NCI-H345 (cell line): ENCODE measurements around the gene AFDN.
"Not testable (repeated sequence)": the region's sequence is repeated elsewhere in the genome, so short reads cannot be mapped to it uniquely, and the experiment has no call there.

ENCODE experiments used
- DNase-seq: peaks from one replicate; lab custom pipeline; 2025; lab: John Stamatoyannopoulos, UW

AFDN gene

DNA sequence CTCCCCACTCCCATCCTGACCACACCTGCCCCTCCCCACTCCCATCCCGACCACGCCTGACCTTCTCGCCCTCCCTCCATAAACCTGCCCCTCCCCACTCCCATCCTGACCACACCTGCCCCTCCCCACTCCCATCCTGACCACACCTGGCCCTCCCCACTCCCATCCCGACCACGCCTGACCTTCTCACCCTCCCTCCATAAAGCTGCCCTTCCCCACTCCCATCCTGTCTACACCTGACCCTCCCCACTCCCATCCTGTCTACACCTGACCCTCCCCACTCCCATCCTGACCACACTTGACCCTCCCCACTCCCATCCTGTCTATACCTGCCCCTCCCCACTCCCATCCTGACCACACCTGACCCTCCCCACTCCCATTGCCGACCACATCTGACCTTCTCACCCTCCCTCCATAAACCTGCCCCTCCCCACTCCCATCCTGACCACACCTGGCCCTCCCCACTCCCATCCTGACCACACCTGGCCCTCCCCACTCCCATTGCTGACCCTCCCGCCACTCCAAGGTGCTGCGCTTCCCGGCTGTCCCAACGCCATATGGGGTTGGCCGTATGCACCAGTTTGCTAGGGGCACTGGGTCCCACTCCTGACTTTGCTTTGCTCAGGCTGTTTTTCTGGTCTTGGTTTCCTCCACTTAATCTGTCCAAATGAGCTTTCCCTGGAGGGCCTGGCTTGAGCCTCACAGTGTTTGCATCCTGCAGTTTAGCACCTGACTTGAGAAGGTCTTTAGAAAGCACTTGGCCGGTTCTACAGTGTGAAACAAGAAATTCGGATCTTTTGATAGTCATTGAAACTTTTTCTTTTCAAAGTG is 173.7 kb downstream of the AFDN start:
- DNase-seq = no peak

DNA sequence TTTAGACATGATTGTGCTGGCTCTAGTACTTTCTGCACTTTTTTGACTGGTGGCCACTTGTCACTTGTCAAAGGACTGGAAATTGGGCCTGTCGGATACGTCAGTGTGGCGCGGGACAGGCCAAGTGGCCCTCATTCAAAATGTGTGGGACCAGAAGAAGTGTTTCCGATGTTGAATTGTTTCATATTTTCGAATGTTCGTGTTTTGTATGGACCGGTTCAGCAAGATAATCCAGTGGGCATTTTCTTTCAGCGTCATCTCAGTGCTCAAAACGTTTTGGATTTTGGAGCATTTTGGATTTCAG is 174.3 kb downstream of the AFDN start:
- no peak for DNase-seq

DNA sequence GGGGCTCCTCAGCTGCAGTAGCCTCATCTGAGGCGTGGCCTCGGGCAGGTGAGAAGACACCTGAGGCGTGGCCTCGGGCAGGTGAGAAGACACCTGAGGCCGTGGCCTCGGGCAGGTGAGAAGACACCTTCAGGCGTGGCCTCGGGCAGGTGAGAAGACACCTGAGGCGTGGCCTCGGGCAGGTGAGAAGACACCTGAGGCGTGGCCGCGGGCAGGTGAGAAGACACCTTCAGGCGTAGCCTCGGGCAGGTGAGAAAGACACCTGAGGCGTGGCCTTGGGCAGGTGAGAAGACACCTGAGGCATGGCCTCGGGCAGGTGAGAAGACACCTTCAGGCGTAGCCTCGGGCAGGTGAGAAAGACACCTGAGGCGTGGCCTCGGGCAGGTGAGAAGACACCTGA is 174.8 kb downstream of the AFDN start:
- not testable (repeated sequence) for DNase-seq

DNA sequence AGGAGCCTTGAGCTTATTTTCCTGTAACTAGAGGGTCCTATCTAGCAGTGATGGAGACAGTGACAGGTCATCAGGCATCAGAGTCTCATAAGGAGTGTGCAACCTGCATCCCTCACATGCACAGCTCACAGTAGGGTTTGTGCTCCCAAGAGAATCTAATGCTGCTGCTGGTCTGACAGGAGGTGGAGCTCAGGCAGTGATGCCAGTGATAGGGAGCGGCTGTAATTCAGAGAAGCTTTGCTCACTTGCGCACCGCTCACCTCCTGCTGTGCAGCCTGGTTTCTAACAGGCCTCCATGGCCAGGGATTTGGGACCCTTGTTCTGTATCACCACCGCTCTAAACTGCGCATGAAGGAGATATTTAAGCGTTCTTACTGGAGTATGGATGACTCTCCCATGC is 176.1 kb downstream of the AFDN start:
- no peak for DNase-seq

DNA sequence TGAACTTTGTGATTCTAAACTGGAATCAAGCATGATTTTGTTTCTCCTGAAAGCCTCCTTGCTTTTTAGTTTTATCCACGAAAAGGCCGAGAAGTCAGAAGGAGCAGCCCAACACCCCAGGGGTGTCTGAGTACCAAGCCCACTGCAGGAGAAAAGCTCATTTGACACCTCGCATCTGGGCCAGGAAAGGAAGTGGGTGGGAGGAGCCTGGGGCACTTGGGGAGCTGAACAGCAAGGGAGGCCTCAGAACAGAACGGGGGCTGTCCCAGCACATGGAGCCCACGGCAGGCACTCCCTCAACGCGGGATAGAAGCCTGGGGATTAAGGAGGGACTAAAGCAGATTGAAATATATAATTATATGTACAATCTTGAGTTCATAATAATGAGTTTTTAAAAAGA is 177.3 kb downstream of the AFDN start:
- DNase-seq = no peak

DNA sequence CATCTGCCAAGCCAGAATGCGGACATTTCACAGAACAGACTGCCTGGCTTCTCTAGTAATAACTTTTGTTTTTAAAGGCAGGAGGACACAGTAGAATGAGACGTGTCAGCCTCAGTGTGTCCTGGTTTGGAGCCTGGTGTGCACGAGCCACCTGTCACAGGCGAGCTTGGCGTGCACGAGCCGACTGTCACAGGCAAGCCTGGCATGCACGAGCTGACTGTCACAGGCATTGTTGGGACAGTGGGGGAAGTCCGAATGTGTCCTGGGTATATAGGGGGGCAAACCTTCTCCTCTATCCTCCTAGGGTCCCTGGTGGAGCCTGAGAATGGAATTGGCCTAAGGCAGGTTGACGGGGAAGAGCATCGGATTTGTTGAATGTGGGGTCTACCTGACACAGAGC is 178.2 kb downstream of the AFDN start:
- DNase-seq = no peak

DNA sequence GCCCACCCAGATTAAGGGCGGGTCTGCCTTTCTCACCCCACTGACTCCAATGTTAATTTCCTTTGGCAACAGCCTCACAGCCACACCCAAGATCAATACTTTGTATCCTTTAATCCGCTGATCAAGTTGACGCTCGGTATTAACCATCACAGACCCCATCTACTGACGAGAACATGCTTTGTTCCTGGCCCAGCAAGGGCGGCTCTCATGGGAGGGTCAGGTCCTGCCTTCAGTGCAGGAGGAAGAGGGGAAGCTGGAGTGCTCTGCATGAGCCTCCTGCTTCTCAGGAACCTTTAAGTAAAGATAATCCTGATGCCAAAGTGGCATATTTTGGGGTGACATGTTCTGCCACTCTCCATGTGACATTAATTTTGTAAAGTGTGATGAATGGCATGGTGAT is 179.1 kb downstream of the AFDN start:
- no peak for DNase-seq

DNA sequence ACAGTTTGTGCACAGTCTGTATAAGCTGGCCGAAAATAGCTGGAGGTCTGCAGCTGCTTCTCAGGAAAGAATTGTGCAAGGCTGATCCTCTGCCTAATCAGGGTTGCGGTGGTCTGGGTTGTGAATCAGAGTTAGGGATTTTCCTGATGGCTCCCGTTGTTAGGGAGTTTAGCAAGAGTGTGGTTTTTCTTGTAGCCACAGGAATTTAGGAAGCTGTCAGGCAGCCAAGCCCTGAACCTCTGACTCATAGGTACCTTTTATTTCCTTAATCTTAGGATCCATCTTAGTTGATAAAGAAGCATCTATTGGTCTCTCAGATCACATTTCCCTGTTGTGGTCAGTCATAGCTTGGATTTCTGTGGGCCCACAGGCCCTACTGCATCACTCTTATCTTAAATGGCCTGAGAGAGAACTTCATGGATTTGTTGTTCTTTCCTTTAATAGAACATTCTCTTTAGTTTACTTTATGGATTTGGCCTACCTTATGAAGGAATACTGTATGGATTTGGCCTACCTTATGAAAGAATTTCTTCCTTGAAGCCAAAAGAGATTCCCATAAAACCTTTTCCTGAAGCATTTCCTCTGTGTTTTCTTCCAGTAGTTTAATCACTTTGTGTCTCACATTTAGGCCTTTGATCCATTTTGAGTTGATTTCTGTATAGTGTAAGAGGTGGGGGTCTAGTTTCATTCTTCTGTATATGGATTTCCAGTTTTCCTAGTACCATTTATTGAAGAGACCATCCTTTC is 181.1 kb downstream of the AFDN start:
- DNase-seq = no peak

DNA sequence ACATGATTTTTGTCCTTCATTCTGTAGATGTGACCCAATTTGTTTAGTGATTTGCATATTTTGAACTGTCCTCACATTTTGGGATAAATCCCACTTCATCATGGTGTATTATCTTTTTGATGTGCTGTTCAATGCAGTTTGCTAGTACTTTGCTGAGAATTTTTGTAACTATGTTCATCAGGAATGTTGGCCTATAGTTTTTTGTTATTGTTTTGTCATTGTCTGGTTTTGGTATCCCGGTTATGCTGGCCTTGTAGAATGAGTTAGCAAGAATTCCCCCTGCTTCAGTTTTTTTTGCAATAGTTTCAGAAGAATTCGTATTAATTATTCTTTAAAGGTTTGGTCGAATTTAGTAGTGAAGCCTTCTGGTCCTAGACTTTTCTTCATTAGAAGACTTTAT is 182.6 kb downstream of the AFDN start:
- no peak for DNase-seq

DNA sequence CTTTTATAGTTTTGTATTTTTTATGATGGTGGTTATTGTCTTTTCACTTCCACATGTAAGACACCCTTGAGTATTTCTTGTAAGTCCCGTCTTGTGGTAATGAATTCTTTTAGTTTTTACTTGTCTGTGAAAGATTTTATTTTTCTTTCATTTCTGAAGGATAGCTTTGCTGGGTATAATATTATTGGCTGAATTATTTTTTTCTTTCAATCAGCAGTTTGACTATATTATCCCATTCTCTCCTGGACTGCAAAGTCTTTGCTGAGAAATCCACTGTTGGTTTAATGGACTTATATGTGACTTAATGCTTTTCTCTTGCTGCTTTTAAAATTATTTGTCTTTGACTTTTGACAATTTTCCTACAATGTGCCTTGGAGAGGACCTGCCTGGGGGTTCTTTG is 184.6 kb downstream of the AFDN start:
- DNase-seq = no peak

DNA sequence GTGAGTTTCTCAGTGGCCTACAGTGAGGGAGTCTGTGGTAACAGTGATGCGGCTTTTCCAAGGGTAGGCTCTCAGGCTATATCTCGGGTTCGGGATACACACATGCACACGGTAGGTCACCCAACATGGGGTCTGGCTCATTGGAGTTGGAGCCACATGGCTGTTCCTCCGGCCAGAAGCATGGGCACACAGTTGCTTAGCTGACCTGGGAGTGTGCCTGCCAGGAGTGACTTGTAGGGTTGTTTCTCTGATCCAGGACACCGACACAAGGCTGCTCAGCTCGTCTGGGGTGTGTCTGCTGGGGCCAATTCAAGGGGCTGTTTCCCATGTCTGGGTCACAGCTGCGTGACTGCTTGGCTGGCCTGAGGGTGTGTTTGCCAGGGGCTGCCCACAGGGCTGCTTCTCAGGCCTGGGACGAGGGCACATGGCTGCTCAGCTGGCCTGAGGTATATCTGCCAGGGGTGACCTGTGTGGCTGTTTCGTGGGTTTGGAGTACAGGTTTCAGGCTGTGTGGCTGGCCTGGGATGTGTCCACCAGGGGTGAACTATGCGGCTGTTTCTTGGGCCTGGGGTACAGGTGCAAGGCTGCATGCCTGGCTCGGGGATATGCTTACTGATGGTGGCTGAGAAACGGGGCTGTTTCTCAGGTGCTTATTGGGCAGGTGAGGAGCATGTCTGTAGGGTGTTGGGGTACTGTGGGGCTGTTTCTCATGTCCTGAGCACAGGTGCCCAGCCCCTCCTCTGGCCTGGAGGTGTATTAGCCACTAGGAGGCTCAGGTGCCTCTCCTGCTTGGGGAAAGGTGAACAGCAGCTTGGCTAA is 185.9 kb downstream of the AFDN start:
- no peak for DNase-seq

DNA sequence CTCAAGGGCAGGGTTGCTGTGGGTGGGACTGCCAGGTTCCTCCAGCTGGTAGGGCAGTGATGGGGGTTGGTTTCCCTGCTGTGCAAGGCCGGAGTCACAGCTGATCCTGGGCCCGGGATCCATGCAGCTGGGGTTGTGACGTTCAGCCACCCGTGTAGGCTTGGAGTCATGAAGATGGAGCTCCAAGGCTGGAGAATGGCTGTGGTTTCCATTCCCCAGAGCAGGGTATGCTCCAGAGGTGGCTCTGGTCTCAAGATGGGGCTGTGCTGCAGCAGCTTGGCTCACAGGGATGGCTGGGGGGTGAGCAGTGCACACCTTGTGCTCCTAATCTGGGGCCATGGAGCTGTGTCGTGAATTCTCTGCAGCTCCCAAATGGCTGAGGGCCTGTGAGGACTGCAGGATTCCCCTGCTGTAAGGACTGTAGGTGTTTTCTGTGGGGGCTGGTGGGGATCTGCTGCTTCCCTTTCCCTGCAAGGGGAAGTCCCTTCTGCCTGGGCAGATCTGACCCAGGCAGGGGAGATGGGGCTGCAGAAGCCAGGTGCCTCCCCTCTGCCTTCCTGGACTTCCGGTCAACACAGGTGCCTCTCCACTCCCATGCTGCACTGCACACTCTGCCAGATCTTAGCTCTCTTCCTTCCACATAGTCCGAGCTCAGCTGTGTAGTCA is 186.7 kb downstream of the AFDN start:
- no peak for DNase-seq

DNA sequence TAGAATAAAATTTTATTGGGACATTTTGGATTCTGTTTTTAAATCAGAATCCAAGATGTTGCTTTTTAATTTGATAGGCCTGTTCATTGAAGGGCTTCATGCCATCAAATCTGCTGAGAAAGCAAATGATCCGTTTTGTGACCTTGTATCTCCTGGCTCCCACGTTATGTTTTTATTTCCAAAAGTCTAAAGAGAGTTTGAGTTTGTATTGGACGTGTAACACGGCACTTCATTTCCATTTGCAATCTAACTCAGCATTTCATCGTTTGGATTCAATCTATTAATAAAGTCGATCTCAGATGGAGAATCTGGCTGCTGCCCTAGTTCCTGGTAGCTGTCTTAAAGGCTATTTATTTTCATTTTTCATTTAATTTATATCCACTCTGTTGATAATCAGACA is 187.7 kb downstream of the AFDN start:
- no peak for DNase-seq

DNA sequence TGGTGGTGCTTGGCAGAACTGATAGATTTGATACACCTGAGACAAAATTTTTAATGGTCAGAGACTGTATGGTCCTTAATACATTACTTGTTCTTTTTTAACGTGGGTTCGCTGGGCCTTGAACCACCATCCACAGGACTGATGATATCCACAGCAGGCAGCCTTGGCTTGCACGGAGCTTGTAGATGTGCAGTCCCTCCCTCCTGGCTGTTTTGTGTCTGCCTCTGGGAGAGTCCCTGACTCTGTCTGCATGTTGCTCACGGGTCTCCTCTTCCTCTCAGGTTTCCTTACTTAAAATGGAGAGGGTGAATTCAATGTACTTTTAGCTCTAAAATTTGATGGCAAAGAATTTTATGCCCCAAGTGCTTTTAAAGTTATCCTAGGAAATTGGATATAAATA is 188.3 kb downstream of the AFDN start:
- no peak for DNase-seq

DNA sequence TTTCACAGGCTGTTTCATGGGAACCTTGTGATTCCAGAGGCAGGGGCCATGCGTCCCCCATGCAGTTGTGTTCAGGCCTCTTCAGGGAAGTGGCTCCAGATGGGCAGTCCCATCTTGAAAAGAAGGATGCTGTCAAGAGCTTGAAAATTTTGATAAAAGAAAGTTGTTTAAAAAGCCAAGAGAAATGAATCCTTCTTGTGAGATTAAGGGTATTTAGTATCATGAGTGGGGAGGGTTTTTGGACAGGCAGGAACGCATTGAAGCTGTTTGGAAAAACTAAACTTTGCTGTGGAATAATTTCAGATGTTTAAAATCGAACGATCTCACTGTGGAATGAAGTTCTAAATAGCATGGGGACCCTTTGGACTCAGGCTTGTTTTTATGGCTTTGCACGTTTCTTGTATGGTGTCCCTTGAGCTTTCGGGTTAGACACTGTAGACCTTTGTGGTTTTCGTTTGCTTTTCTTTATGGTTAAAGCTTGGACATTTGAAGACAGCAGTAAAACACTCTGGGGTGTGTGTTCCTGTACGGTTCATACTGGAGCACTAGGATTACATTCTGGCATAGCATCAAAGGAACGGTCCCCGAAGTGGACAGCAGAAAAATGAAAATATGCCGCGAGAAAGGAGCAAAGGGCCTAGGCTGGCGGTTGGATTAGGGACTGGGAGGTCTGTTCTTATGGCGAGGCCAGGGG is 188.9 kb downstream of the AFDN start:
- no peak for DNase-seq

DNA sequence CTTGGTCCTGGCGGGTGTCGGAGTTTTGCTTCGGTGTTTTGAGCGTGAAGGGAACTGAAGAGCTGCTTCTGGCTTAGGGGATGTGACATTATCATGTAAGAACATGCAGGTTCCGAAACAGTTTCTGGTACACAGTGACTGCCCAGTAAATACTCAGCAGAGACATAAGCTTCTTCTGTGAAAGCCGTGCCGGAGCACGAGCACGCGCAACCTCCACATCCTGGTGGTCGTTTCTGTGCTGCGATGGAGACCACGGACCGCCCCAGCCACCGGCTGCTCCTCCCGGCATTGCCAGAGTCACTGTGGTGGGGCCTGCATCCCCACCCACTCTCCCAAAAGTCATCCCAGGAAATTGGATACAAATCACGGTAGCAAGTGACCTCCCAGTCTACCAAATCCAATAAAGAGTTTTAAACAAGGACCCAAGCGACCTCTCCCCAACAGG is 189.5 kb downstream of the AFDN start:
- DNase-seq = no peak

DNA sequence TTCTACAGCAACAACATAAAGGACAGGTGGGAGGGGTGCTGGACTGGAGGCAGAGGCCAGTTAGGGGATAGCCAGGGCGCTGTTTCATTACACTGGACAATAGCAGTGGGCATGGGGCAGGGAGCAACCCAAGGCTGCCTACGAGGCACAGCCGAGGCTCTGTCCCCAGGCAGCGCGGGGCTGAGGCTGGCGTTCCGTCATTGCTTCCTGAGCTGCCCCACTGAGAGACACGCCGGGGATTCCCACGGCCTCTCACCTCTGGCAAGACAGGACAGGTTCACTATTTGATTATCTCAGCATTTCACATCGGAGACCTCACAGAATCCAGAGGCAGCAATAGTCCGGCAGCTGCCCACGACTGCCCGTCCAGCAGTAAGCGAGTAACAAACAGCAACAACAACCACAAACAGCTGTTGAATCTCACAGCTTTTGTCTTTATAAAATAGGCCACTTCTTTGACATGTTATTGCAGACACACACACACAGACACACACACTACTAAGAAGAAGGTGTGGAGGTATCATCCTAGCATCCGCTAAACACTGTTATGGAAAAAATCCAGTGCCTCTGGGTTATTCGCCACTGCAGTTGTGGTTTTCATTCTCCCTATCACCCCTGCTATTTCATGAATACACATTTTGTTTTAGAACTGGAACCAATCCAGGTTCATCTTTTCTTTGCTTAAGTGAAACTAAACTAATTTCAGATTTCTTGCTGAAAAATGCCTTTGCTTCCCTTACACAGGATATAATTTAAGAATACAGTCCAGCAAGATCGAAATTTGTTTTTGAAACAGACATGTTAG is 190.2 kb downstream of the AFDN start:
- no peak for DNase-seq

DNA sequence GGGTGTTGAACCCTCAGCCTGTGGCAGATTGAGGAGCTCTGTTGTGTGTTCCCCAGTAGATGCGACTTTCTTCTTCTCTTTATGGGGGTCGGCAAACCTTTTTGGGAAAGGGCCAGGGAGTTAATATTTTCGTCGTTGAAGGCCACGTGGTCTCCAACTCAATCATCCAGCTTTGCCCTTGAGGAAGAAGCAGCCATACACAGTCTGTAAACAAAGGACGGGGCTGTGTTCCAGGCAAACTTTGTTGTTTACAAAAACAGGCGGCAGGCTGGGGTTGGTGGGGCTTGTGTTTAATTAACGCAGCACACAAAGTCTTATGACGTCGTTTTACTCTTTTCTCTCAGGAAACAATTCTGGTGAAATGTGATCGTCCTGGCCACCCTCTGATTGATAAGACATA is 190.9 kb downstream of the AFDN start:
- peak; percentile 44 for DNase-seq

DNA sequence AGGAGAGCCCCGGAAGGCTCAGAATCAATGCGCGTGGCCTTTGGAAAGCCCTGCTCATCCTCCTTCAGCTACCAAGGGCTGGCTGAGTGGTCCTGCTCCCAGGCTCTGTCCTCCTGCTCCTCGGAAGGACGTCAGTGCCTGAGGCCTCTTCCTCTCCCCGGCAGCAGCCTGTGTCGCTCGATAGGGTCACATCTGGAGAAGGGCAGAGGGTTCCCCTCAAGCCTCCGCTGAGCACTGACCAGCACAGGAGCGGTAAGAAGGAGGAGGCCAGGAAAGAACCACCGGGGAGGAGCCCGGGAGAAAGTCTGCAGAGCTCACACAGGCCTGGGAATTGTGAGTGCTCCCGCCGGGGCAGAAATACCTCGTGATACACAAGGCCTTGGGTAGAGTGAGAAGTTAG is 192.0 kb downstream of the AFDN start:
- DNase-seq = no peak

DNA sequence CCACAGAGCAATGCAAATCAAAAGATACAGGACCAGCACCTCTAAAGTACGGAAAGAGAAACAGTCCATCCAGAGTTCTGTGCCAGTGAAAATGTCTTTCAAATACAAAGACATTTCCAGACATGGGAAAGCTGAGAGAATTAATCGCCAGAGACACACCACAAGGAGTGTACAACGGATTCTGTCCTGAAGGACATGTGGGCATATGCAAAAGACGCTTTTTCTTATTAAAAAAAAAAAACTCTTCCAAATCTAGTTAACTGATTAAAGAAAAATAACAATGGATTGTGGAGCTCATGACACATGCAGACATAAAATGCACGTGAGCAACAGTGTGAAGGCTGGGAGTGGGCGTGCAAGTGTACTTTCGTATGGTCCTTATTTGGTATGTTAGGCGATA is 193.5 kb downstream of the AFDN start:
- DNase-seq = no peak

DNA sequence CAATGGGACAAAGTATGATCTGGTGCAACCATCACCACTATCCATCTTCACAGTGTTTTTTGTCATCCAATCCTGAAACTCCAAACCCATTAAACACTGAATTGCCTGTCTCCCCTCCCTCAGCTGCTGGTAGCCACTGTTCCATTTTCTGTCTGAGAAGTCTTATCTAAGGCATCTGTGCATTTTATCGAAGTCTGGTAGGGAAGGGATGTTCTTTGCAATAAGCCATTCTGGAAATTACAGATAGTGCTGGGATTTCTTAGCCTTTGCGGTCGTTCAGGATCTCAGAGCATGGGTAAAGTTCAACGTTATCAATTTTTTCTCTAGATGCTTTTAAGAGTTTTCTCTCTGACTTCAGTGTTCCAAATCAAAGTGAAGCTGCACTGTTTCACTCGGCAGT is 194.9 kb downstream of the AFDN start:
- no peak for DNase-seq
